Right atrium auricular region (tissue), 2 donors: ENCODE results near the gene EFCAB7. TPM values are rescaled to one million over a fixed set of nuclear protein-coding genes. Genes with fewer than 3 reads are reported as not detected.

ENCODE experiments used
- DNase-seq: peaks from one replicate; pipeline ENCODE4 v3.0.0-alpha.2; 2019; ENCODE audit warnings: low spot score
- H3K27ac ChIP-seq, 2 donors: fragments of 200-600 bp; sonication (generic); 1 replicate in 1 of 2; 2 replicates in 1 of 2; pipeline ENCODE4 v1.5.1; 2016 to 2019
- H3K27me3 ChIP-seq, 2 donors: fragments of 200-600 bp; sonication (generic); one replicate each; pipeline versions ENCODE4 v1.5.1 to v1.6.0; 2017 to 2019
- H3K36me3 ChIP-seq: fragments of 200-600 bp; sonication (generic); one replicate; pipeline ENCODE4 v1.5.1; 2016
- H3K4me1 ChIP-seq, 2 donors: fragments of 200-600 bp; sonication (generic); one replicate each; pipeline versions ENCODE4 v1.5.1 to v1.6.0; 2017 to 2019
- H3K4me3 ChIP-seq, 2 donors: fragments of 200-600 bp; sonication (generic); 1 replicate in 1 of 2; 2 replicates in 1 of 2; pipeline ENCODE4 v1.5.1; 2017 to 2019; ENCODE audit warnings: mild to moderate bottlenecking in 1 of 2, moderate library complexity in 1 of 2
- H3K9me3 ChIP-seq, 2 donors: fragments of 200-600 bp; sonication (generic); one replicate each; pipeline ENCODE4 v1.5.1; 2019
- total RNA-seq, 2 donors: library from RNA; depleted of rRNA; stranded (reverse); fragments of >200 nt; gene quantifications; one replicate each; pipeline ENCODE4 v1.1.0, GENCODE V29; 2016
- TF ChIP-seq, protein P1 (sequence below), 2 donors: fragments of 200-600 bp; sonication (generic); IDR thresholded peaks; one replicate each; pipeline ENCODE4 v1.5.1; 2019; ENCODE audit warnings: antibody characterized with exemption in 2 of 2

The EFCAB7 gene
- total RNA-seq, 2 donors from 2014 or later, result 5.6 to 6.7 TPM

- TF ChIP-seq, protein P1, sequence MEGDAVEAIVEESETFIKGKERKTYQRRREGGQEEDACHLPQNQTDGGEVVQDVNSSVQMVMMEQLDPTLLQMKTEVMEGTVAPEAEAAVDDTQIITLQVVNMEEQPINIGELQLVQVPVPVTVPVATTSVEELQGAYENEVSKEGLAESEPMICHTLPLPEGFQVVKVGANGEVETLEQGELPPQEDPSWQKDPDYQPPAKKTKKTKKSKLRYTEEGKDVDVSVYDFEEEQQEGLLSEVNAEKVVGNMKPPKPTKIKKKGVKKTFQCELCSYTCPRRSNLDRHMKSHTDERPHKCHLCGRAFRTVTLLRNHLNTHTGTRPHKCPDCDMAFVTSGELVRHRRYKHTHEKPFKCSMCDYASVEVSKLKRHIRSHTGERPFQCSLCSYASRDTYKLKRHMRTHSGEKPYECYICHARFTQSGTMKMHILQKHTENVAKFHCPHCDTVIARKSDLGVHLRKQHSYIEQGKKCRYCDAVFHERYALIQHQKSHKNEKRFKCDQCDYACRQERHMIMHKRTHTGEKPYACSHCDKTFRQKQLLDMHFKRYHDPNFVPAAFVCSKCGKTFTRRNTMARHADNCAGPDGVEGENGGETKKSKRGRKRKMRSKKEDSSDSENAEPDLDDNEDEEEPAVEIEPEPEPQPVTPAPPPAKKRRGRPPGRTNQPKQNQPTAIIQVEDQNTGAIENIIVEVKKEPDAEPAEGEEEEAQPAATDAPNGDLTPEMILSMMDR (IDR thresholded peaks at IDR 0.05), result no peak
- H3K4me3 ChIP-seq, result no peak overlapping the region
- H3K4me1 ChIP-seq, result peaks cover 0 to 5% of the 10 kb centered on the region in 2 donors
- H3K27me3 ChIP-seq, result no peaks in the 10 kb centered on the region
- no peak overlapping the region for H3K27ac ChIP-seq
- no peak for DNase-seq
- H3K36me3 ChIP-seq, result no peaks in the 10 kb centered on the region
- H3K9me3 ChIP-seq, result no peaks in the 10 kb centered on the region
Observed at GRCh38 chr1:63601061-63601460, 77.7 kb downstream of the EFCAB7 start.

- Histone ChIP-seq H3K9me3 (no peaks in the 10 kb centered on the region), H3K36me3 (no peaks in the 10 kb centered on the region), H3K27ac (no peak overlapping the region), H3K27me3 (no peaks in the 10 kb centered on the region), H3K4me3 (no peak overlapping the region), H3K4me1 (peaks cover 0 to 5% of the 10 kb centered on the region in 2 donors)
- DNase-seq, result no peak
- TF ChIP-seq, protein P1 (IDR thresholded peaks at IDR 0.05), result no peak
Observed at GRCh38 chr1:63601463-63601862, 78.1 kb downstream of the EFCAB7 start.

DNA sequence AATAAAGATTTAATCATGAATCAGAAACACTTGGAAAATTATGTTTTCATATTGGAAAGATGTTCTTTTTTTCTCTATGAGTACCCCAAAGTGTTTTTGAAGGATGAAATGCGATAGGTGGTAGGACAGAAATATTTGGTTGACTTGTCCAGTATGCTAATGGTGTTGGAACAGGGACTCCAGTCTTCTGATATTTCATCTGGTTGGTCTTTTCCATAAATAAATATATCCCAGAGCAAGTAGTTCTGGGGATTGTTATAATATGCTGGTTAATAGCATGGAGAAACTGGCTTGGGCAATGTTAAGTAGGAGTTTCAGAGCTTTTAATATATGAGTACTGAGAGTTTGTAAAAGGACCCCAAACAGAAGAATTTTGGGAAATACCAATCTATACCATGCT, 78.6 kb downstream of the EFCAB7 start:
- Histone ChIP-seq H3K27me3 (no peaks in the 10 kb centered on the region), H3K9me3 (no peaks in the 10 kb centered on the region), H3K4me1 (peaks cover 0 to 5% of the 10 kb centered on the region in 2 donors), H3K27ac (no peak overlapping the region), H3K36me3 (no peaks in the 10 kb centered on the region), H3K4me3 (no peak overlapping the region)
- TF ChIP-seq, protein P1 (IDR thresholded peaks at IDR 0.05), result no peak
- no peak for DNase-seq

DNA sequence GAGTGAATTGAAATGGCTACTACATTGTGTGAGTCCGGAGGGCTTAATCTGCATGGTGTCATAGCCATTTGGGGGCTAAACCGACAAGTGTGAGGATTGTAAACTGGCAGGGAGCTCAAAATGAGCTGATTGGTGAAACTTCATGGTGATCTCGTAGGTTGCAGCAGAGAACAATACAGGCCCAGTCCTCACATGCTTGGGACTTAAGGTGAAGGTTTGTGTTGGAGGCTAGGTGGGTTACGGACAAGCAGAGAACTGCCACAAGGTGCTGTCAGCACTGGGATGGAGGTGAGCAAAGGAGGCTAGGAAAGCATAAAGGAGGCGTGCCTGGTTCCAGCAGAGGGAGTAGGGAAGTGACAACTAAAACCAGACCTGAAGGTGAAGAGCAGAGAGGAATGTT, 79.3 kb downstream of the EFCAB7 start:
- H3K27me3 ChIP-seq, result no peaks in the 10 kb centered on the region
- TF ChIP-seq, protein P1 (IDR thresholded peaks at IDR 0.05), result no peak
- H3K4me3 ChIP-seq, result no peak overlapping the region
- H3K36me3 ChIP-seq, result no peaks in the 10 kb centered on the region
- no peak overlapping the region for H3K27ac ChIP-seq
- no peak for DNase-seq
- peaks cover 0 to 5% of the 10 kb centered on the region in 2 donors for H3K4me1 ChIP-seq
- no peaks in the 10 kb centered on the region for H3K9me3 ChIP-seq

GRCh38 chr1:63603810-63604209, 80.5 kb downstream of the EFCAB7 start:
- no peaks in the 10 kb centered on the region for H3K36me3 ChIP-seq
- H3K4me3 ChIP-seq, result no peak overlapping the region
- peaks cover 0 to 5% of the 10 kb centered on the region in 2 donors for H3K4me1 ChIP-seq
- H3K9me3 ChIP-seq, result no peaks in the 10 kb centered on the region
- TF ChIP-seq, protein P1 (IDR thresholded peaks at IDR 0.05), result no peak
- H3K27me3 ChIP-seq, result no peaks in the 10 kb centered on the region
- DNase-seq, result no peak
- H3K27ac ChIP-seq, result no peak overlapping the region

GRCh38 chr1:63607322-63607721, 84.0 kb downstream of the EFCAB7 start:
- Histone ChIP-seq H3K27ac (no peak overlapping the region), H3K4me3 (no peak overlapping the region), H3K36me3 (no peaks in the 10 kb centered on the region), H3K4me1 (peaks cover 0 to 3% of the 10 kb centered on the region in 2 donors), H3K27me3 (no peaks in the 10 kb centered on the region), H3K9me3 (no peaks in the 10 kb centered on the region)
- DNase-seq, result no peak
- TF ChIP-seq, protein P1 (IDR thresholded peaks at IDR 0.05), result no peak
